Femur (tissue), 1 donor: ENCODE data around the gene ZNF280A.
"Not testable (repeated sequence)": the region's sequence is repeated elsewhere in the genome, so short reads cannot be mapped to it uniquely, and the experiment has no call there.

Experiments
- DNase-seq: peaks from one replicate; pipeline ENCODE4 v3.0.0-alpha.2; 2017

The ZNF280A gene

DNA sequence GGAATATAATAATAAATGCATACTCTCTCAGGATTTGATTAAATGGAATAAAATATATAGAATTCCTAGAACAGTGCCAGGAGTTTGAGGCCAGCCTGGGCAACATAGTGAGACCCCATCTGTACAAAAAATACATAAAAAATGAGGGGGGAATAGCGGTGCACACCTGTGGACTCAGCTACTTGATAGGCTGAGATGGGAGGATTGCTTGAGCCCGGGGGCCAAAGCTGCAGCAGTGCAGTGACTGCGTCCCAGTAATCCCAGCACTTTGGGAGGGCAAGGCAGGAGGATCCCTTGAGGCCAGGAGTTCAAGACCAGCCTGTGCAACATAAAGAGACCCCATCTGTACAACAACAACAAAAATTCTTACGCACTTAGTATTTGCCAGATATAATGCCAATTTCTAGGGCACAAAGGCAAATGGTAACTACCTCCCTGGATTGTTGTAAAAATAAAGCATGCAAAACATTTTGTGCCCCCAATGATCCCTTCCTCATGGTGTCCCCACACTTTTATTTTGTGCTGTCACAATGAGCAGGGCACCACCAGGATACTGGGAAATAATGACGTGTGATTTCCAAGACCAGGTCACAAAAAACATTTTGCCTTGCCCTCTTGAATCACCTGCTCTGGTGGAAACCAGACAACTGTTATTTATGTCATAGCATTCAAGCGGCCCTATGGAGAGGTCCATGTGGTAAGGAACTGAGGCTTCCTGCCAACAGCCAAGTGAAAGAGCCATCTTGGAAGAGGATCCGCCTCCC lies 18.3 kb upstream of the ZNF280A start:
- no peak for DNase-seq

DNA sequence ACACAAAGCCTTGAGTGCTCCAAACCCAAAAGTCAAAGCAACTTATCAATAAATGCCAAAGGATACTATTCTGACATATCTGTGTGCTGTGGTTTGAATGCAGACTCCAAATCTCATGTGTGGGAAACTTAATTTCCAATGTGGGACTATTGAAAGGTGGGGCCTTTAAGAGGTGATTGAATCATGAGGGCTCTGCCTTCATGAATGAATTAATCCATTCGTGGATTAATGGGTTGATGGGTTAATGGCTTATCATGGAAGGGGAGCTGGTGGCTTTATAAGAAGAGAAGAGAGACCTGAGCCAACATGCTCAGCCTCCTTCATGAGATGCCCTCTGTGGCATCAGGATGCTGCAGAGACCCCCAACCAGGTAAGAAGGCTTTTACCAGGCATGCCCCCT lies 16.8 kb upstream of the ZNF280A start:
- no peak for DNase-seq

DNA sequence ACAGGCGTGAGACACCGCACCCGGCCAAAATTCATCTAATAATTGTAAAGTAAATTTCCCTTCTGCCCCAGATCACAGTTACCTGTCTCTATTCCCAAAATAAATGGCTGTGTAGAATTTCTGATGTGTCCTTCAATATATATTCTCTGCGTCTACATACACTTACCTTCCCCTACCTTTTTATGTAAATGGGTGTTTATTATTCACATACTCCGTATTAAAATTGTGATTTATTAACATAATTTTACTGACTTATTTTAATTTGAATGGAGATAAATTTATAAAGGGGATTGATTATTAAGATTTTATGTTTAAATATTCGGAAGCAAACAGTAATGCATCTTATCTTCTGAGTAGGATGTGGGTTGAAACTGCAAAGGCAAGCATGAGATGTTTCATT lies 16.4 kb upstream of the ZNF280A start:
- DNase-seq, result no peak

DNA sequence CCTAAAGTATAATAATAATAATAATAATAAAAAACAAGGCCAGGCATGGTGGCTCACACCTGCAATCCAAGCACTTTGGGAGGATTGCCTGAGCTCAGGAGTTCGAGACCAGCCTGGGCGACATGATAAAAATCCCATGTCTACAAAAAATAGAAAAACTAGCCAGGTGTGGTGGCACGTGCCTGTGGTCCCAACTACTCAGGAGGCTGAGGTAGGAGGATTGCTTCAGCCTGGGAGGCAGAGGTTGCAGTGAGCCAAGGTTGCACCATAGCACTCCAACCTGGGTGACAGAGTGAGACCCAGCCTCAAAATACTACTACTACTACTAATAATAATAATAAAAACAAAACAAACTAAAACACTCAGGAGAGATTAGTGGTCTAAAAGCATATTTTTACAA lies 15.6 kb upstream of the ZNF280A start:
- no peak for DNase-seq

DNA sequence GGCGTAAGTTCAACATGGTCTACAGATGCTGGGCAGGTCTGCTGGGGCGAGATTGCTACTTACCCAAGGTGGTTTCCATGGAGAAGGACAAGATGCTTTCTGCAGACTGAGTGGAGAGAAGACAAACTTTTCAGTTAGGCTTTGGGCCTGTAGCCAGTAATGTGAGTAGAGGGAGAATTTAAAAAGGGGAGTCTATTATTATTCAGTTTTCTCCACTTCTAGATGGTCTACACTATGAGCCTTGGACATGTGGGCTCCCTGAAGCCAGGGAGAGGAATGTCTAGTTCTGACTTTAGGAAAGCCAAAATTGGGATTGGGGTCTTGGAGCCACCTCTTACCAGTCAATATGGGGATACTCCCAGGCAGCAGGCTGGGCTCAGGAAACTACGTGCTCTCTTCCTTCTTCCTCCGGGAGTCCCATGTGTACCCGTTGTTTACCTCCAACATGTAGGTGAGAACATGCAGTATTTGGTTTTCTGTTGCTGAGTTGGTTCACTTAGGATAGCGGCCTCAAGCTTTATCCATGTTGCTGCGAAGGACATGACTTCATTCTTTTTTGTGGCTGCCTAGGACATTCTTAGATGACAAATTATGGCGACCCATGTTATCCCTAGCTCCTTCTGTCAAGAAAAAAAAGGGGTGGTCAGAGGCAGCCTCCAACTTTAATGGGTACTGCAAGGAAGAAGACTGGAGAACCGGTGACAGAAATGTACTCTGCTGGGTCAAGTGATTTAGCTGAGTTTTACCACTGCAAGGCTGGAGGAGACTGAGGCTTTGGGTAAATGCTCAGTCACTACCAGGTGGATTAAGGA lies 14.7 kb upstream of the ZNF280A start:
- DNase-seq, result no peak

DNA sequence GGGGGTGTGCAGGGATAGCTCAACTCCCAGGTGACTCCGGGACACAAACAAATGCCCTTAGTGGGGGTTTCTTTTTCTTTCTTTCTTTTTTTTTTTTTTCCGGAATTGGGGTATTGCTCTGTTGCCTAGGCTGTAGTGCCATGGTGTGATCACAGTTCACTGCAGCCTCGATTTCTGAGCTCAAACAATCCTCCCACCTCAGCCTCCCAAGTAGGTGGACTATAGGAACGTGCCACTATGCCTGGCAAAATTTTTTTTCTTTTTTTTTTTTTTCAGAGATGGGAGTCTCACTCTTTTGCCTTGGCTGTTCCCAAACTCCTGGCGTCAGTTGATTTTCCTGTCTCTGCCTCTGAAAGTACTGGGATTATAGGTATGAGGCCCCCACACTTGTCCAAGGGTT lies 13.8 kb upstream of the ZNF280A start:
- no peak for DNase-seq

DNA sequence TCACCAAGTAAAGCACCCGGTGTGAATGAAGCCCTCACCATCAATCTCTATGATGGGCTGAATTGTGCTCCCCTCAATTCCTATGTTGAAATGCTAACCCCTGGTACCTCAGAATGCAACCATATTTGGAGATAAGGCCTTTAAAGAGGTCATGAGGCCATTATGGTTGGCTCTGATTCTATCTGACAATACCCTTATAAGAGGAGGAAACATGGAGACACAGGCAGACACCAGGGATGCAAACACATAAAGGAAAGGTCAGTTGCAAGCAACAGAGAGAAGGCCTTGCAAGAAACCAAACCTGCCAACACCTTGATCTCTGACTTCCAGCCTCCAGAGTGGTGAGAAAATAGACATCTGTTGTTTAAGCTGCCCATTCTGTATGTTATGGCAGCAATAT lies 13.3 kb upstream of the ZNF280A start:
- DNase-seq, result no peak

DNA sequence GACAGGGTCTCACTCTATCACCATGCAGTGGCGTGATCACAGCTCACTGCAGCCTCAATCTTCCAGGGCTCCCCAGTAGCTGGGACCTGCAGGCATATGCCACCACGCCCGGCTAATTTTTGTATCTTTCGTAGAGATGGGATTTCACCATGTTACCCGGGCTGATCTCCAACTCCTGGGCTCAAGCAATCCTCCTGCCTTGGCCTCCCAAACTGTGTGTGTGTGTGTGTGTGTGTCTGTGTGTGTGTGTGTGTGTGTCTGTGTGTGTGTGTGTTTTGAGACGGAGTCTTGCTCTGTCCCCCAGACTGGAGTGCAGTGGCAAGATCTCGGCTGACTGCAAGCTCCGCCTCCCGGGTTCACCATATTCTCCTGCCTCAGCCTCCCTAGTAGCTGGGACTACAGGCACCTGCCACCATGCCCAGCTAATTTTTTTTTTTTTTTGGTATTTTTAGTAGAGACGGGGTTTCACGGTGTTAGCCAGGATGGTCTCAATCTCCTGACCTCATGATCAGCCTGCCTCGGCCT lies 12.5 kb upstream of the ZNF280A start:
- not testable (repeated sequence) for DNase-seq

DNA sequence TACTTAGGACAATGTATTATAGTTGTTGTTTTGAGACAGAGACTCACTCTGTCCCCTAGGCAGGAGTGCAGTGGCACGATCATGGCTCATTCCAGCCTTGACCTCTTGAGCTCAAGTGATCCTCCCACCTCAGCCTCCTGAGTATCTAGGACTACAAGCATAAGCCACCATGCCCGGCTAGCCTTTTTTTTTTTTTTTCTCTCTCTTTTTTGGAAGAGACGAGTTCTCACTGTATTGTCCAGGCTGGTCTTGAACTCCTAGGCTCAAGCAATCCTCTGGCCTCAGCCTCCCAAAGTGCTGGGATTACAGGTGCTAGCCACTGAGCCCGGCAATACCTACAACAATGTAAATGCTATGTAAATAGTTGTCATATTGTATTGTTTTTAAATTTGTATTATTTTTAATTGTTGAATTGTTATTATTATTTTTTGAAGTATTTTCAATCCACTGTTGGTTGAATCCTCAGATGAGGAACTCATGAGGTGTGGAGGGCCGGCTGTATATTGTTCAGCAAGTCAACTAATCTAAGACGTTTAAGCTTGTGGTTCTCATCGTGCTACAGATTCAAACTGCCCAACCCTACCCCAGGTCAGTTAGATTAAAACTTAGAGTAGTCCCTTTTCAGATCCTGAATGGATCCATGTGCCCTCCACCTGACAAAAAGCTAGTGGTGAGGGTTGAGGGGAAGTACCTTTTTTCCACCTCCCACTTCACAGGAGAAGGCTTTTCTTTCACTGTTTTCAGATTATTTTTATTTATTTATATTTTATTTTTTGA lies 11.9 kb upstream of the ZNF280A start:
- no peak for DNase-seq

DNA sequence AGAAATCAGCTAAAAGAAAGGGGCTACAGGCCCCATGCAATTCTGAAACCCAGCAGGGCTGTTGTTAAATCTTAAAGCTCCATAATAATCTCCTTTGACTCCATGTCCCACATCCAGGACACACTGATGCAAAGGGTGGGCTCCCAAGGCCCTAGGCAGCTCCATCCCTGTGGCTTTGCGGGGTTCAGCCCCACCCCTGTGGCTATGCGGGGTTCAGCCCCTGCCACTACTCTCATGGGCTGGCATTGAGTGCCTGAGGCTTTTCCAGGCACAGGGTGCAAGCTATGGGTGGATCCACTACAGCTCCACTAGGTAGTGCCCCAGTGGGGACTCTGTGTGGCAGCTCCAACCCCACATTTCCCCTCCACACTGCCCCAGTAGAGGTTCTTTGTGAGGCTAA lies 8.7 kb upstream of the ZNF280A start:
- DNase-seq, result no peak

DNA sequence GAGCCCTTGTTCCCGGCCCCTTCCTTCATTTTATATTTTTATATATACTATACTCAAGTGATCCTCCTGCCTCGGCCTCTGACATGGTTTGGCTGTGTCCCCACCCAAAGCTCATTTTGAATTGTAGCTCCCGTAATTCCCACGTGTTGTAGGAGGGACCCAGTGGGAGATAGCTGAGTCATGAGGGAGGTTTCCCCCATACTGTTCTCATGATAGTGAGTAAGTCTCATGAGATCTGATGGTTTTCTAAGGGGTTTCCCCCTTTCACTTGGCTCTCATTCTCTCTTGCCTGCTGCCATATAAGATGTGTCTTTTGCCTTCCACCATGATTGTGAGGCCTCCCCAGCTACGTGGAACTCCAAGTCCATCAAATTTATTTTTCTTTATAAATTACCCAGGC lies 7.2 kb upstream of the ZNF280A start:
- no peak for DNase-seq

DNA sequence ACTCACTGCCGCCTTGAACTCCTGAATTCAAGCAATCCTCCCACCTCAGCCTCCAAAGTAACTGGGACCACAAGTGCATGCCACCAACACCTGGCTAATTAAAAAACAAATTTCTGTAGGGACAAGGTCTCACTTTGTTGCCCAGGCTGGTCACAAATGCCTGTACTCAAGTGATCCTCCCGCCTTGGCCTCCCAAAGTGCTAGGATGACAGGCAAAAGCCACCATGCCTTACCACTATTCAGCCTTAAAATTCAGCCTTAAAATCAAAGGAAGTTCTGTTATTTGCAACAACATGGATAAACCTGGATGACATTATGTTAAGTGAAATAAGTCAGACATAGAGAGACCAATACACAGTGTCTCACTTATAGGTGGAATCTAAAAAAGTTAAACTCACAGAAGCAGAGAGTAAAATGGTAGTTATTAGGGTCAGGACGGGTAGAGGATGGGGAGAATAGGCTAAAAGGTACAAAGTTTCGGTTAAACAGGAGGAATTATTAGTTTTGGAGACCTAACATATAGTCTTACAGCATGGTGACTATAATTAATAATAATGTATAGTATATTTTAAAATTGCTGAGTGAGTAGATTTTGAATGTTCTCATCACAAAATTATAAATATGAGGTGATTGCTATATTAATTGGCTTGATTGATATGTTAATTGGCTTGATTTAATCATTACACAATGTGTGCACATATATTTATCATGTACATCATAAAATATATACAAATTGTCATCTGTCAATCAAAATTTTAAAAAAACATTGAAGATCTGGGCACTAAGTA lies 6.2 kb upstream of the ZNF280A start:
- no peak for DNase-seq

DNA sequence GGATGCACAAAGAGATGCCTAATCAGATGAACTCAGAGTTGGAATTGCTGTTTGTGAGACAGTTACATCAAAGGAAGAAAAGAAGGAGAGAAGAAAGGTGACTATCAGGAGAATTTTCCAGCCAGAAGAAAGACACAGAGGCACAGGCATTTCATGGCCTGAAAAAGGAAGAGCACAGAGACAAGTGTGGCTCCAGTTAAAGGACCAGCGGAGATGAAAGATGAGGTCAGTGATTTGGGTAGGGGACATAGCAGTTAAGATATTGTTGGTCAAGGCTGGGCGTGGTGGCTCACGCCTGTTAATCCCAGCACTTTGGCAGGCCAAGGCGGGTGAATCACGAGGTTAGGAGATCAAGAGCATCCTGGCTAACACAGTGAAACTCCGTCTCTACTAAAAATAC lies 3.4 kb upstream of the ZNF280A start:
- DNase-seq, result no peak

DNA sequence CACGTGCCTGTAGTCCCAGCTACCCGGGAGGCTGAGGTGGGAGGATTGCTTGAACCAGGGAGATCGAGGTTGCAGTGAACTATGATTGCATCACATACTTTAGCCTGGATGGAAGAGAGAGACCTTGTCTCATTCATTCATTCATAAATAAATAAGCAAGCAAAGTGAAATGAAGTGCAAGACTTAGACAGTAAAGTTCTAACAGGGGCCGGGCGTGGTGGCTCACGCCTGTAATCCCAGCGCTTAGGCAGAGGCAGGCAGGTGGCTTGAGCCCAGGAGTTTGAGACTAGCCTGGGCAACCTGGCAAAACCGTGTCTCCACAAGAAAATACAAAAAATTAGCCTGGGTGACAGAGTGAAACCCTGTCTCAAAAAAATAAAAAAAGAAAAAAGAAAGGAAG lies 1.6 kb upstream of the ZNF280A start:
- DNase-seq, result no peak

DNA sequence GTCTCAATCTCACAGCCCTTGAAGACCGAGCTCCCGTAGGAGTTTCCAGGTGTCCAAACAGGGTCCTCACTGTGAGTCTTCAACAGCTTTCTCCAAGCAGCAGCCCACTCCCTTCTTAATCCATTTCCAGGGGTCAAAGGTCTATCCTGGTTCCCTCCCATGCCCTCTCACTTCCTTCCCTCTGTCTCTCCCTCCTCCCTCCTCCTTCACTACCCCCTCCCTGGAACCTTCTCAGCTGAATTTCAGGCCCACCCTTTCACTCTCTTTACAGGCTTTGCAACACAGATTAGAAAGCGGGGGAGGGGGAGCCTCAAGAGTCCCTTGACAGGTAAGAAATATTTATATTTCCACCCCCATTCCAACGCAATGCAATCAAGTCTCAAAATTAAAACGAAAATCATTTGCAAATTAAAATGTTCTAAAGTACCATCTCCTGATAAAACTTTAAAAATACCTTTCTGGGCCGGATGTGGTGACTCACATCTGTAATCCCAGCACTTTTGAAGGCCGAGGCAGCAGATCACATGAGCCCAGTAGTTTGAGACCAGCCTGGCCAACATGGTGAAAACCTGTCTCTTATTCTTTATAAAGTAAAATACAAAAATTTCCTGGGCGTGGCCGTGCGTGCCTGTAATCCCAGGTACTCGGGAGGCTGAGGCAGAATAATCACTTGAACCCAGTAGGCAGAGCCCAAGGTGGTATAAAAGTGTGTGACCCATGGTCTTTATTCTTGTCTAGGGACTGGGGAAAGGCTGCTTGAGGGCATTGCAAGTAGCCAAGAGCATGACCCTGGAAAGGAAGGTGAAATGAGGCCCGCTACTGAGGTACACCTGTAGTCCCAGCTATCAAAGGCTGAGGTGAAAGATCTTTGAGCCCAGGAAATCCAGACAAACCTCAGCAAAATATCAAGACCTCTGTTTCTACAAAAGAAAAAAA lies 865 bp upstream of the ZNF280A start:
- DNase-seq, result no peak

DNA sequence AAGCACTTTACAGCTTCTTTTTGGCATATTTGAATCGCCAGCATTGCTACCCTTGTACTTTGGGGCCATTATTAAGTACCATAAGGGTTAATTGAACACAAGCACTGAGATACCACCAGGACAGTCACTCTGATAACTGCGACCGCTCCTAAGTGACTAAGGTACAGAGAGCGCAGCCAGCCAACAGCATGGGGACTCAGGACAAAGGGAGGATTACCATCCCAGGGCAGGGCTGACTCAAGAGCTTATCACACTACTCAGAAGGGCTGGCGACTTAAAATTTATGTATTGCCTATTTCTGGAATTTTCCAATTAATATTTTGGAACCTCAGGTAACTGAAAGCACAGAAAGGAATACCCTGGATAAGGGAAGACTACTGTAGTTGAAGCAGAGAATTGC lies 479 bp downstream of the ZNF280A start:
- no peak for DNase-seq

DNA sequence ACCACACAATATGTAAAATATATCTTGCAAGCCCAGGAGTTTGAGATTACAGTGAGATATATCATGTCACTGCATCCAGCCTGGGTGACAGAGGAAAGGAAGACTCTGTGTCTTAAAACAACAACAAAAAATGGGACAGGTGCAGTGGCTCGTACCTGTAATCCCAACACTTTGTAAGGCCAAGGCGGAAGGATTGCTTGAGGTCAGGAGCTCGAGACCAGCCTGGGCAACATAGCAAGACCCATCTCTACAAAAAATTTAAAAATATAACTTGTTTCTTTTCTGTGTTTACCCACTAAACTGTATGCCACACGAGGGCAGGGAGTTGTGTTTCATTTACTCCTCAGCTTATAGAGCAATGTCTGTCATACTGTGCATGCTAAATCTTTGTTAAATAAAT lies 3.1 kb downstream of the ZNF280A start:
- DNase-seq, result no peak

DNA sequence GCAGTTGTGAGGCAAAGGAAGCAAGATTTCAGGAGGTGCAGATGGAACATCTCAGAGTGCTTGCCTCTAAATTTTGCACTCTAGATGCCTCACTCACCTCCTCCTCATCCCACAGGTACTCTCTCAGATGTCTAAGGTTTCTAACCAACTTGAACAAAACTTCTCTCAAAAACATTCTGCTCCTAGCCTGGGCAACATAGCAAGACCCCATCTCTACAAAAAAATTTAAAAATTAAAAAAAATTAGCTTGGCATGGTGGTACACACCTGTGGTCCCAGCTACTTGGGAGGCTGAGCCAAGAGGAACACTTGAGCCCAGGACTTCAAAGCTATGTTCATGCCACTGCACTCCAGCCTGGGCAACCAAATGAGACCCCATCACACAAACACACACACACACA lies 4.2 kb downstream of the ZNF280A start:
- no peak for DNase-seq

DNA sequence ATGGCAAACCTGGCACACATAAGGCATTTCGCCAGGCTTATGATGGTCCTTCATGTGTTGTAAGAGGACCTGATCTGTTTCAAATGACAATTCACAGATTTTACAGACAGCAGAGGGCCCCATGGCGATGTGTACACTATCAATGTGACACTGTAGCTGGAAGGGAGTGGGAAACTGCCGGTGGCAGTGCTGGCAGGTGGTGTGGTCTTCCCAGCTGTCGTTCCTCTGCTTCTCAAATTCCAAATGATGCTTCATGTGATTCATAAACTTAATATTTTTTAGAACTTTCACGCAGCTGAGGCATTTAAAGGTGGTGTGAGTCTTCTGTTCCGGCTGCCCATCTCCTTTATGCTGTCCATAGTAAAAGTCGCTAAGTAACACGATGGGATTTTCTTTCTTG lies 5.6 kb downstream of the ZNF280A start:
- peak; percentile 28 for DNase-seq

DNA sequence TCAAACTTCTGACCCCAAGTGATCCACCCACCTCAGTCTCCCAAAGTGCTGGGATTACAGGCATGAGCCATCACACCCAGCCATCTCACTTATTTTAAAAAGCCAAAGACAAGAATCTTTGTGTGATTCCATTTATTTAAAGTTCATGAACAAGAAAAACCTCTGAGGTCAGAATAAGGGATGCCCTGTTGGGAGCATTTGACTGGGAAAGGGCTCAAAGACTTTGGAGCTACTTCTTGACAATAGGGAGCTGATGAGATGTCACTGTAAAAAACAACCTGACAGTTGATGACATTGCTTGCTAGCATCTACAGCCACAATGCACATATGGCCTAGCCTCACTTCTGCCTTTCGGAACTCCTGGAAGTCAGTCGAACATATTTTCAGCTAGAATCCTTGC lies 6.5 kb downstream of the ZNF280A start:
- DNase-seq, result no peak

DNA sequence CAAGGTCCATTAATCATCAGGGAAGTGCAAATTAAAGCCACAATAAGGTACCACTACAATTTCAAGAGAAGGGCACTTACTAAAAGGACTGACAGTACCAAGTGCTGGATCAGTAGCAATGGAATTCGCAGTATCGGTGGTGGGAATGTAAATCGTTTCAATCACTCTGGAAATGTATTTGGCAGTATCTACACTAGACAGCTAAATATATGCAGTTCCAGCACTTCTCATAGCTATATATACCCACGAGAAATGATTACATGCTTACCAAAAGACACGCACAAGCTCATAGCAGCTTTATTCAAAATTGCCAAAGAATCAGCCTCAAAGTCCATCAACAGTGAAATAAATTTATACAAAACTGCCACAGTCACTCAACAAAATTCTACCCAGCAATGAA lies 7.1 kb downstream of the ZNF280A start:
- no peak for DNase-seq
